ENCODE measurements around the gene HTATSF1. TPM values are rescaled to one million over a fixed set of nuclear protein-coding genes. Genes with fewer than 3 reads are reported as not detected.

Gene HTATSF1
- total RNA-seq, 6 donors from 2014 or later, result 22.8 to 56.4 (median 27.0) TPM

GRCh38 chrX:136468391-136469103 is 28.8 kb upstream of the HTATSF1 start:
- TF ChIP-seq POLR2AphosphoS5 (IDR thresholded peaks at IDR 0.05), result no peak
- no peak for TF ChIP-seq CTCF (IDR thresholded peaks at IDR 0.05)
- no peak for TF ChIP-seq POLR2A (IDR thresholded peaks at IDR 0.05)
- no peak for TF ChIP-seq EP300 (IDR thresholded peaks at IDR 0.05)
- Histone ChIP-seq H3K27me3 (no peaks in the 10 kb centered on the region), H3K9me3 (no peaks in the 10 kb centered on the region), H3K36me3 (no peaks in the 10 kb centered on the region), H3K27ac (no peak overlapping the region), H3K4me3 (no peak overlapping the region), H3K4me1 (no peaks in the 10 kb centered on the region)
- no peak for DNase-seq
- ATAC-seq (ENCODE audit: low FRiP score in 2 of 2), result no peak
- 82 to 100% methylated on average over 2 of the region's 2 CpGs for WGBS, 2 donors

- no peak for TF ChIP-seq POLR2AphosphoS5 (IDR thresholded peaks at IDR 0.05)
- TF ChIP-seq POLR2A (IDR thresholded peaks at IDR 0.05), result no peak
- TF ChIP-seq CTCF (IDR thresholded peaks at IDR 0.05), result no peak
- no peak for TF ChIP-seq EP300 (IDR thresholded peaks at IDR 0.05)
- Histone ChIP-seq H3K27me3 (no peaks in the 10 kb centered on the region), H3K4me3 (no peak overlapping the region), H3K4me1 (no peaks in the 10 kb centered on the region), H3K36me3 (no peaks in the 10 kb centered on the region), H3K27ac (no peak overlapping the region), H3K9me3 (no peaks in the 10 kb centered on the region)
- DNase-seq (no peak), ATAC-seq (ENCODE audit: low FRiP score in 2 of 2) (no peak)
- WGBS, 2 donors, result 60 to 80% methylated on average over 4 of the region's 4 CpGs
Observed at GRCh38 chrX:136473663-136474062, 23.7 kb upstream of the HTATSF1 start.

- DNase-seq (no peak), ATAC-seq (ENCODE audit: low FRiP score in 2 of 2) (no peak)
- no peaks in the 10 kb centered on the region for H3K4me1 ChIP-seq
- no peak overlapping the region for H3K4me3 ChIP-seq
- H3K27ac ChIP-seq, result no peak overlapping the region
- 71 to 80% methylated on average over 2 to 3 of the region's 3 CpGs for WGBS, 2 donors
- no peaks in the 10 kb centered on the region for H3K9me3 ChIP-seq
- TF ChIP-seq POLR2AphosphoS5 (IDR thresholded peaks at IDR 0.05), result no peak
- H3K36me3 ChIP-seq, result no peaks in the 10 kb centered on the region
- no peaks in the 10 kb centered on the region for H3K27me3 ChIP-seq
Observed at GRCh38 chrX:136475236-136475635, 22.2 kb upstream of the HTATSF1 start.

GRCh38 chrX:136476501-136476900 is 20.9 kb upstream of the HTATSF1 start:
- 67 to 78% methylated on average over 2 of the region's 2 CpGs for WGBS, 2 donors
- Histone ChIP-seq H3K36me3 (no peaks in the 10 kb centered on the region), H3K27me3 (no peaks in the 10 kb centered on the region), H3K4me3 (no peak overlapping the region), H3K27ac (no peak overlapping the region), H3K4me1 (no peaks in the 10 kb centered on the region), H3K9me3 (no peaks in the 10 kb centered on the region)
- no peak for DNase-seq
- no peak for ATAC-seq (ENCODE audit: low FRiP score in 2 of 2)
- TF ChIP-seq CTCF (IDR thresholded peaks at IDR 0.05) (no peak), POLR2AphosphoS5 (IDR thresholded peaks at IDR 0.05) (no peak), EP300 (IDR thresholded peaks at IDR 0.05) (no peak), POLR2A (IDR thresholded peaks at IDR 0.05) (no peak)

GRCh38 chrX:136477026-136477425 is 20.4 kb upstream of the HTATSF1 start:
- DNase-seq (no peak), ATAC-seq (ENCODE audit: low FRiP score in 2 of 2) (no peak)
- Histone ChIP-seq H3K36me3 (no peaks in the 10 kb centered on the region), H3K9me3 (no peaks in the 10 kb centered on the region), H3K4me3 (no peak overlapping the region), H3K27me3 (no peaks in the 10 kb centered on the region), H3K27ac (no peak overlapping the region), H3K4me1 (no peaks in the 10 kb centered on the region)
- WGBS, 2 donors, result 51 to 59% methylated on average over 2 of the region's 2 CpGs
- TF ChIP-seq POLR2AphosphoS5 (IDR thresholded peaks at IDR 0.05) (no peak), POLR2A (IDR thresholded peaks at IDR 0.05) (no peak), EP300 (IDR thresholded peaks at IDR 0.05) (no peak), CTCF (IDR thresholded peaks at IDR 0.05) (no peak)

Measured in upper lobe of left lung (tissue), 6 donors.